Ovary (tissue), 3 donors: ENCODE measurements around the gene KRTAP26-1.

Source experiments
- CTCF ChIP-seq, 3 donors: fragments of 450-650 bp in 2 of 3; fragments of 200-600 bp in 1 of 3; IDR thresholded peaks; one replicate each; pipeline versions ENCODE4 v1.5.1 to v1.8.0; 2016 to 2022; ENCODE audit warnings: antibody characterized with exemption in 3 of 3, mild to moderate bottlenecking in 1 of 3
- EP300 ChIP-seq: sonication (generic); formaldehyde crosslinking; IDR thresholded peaks from one replicate; pipeline ENCODE4 v1.6.1; 2017; ENCODE audit warnings: antibody characterized with exemption
- POLR2A ChIP-seq: fragments of 450-650 bp; IDR thresholded peaks from one replicate; pipeline ENCODE4 v1.6.1; 2017; ENCODE audit warnings: antibody characterized with exemption, mild to moderate bottlenecking, moderate library complexity
- donor health status: DM: no; HTN: no; CAD: no.

GRCh38 chr21:30354308-30355005, 34.3 kb upstream of the KRTAP26-1 start:
- TF ChIP-seq EP300 (no peak), CTCF (IDR thresholded peaks at IDR 0.05) (no peak), POLR2A (no peak)
